ENCODE data around the gene GNB4. TPM values are rescaled to one million over a fixed set of nuclear protein-coding genes. Genes with fewer than 3 reads are reported as not detected.
A peak's percentile ranks its signal among the peaks of the same experiment; 100 is the strongest.

GNB4 gene
- total and polyA plus RNA-seq, 5 donors from 2014 or later = 0.10 to 2.1 (median 0.22) TPM

GRCh38 chr3:179452872-179453271 lies 1.6 kb upstream of the GNB4 start:
- Mint-ChIP-seq H3K27ac (no peak overlapping the region), H3K27me3 (peaks cover 70% of the 10 kb centered on the region), H3K36me3 (no peaks in the 10 kb centered on the region), H3K4me1 (peaks cover 14 to 25% (median 17%) of the 10 kb centered on the region in 4 donors), H3K4me3 (no peak overlapping the region), H3K9me3 (peaks cover 0 to 2% (median 0%) of the 10 kb centered on the region in 7 donors)
- no peaks in the 10 kb centered on the region for H3K9me3 ChIP-seq (ENCODE audit: control insufficient read depth in 2 of 2, low read length in 2 of 2)
- H3K27me3 ChIP-seq (ENCODE audit: control insufficient read depth, insufficient read depth, low read length) = peaks cover 37% of the 10 kb centered on the region
- ATAC-seq (ENCODE audit: low read depth in 2 of 2) = no peak
- DNase-seq = no peak
- H3K36me3 ChIP-seq (ENCODE audit: control insufficient read depth, insufficient read depth, low read length) = no peaks in the 10 kb centered on the region
- no peak overlapping the region for H3K4me3 ChIP-seq (ENCODE audit: low read depth, low read length)
- H3K4me1 ChIP-seq (ENCODE audit: control insufficient read depth, insufficient read depth, low read length, poor library complexity, severe bottlenecking) = peaks cover 9% of the 10 kb centered on the region
- H3K27ac ChIP-seq (ENCODE audit: insufficient read depth, low read length, poor library complexity, severe bottlenecking) = no peak overlapping the region

GRCh38 chr3:179452176-179452564 lies 900 bp upstream of the GNB4 start:
- Histone ChIP-seq H3K27ac (ENCODE audit: insufficient read depth, low read length, poor library complexity, severe bottlenecking) (no peak overlapping the region), H3K27me3 (ENCODE audit: control insufficient read depth, insufficient read depth, low read length) (peaks cover 38% of the 10 kb centered on the region), H3K4me1 (ENCODE audit: control insufficient read depth, insufficient read depth, low read length, poor library complexity, severe bottlenecking) (peaks cover 9% of the 10 kb centered on the region), H3K9me3 (ENCODE audit: control insufficient read depth in 2 of 2, low read length in 2 of 2) (no peaks in the 10 kb centered on the region), H3K4me3 (ENCODE audit: low read depth, low read length) (no peak overlapping the region), H3K36me3 (ENCODE audit: control insufficient read depth, insufficient read depth, low read length) (no peaks in the 10 kb centered on the region)
- no peak overlapping the region for H3K27ac Mint-ChIP-seq
- peaks cover 74% of the 10 kb centered on the region for H3K27me3 Mint-ChIP-seq
- peaks cover 14 to 25% (median 17%) of the 10 kb centered on the region in 4 donors for H3K4me1 Mint-ChIP-seq
- DNase-seq (no peak), ATAC-seq (ENCODE audit: low read depth in 2 of 2) (no peak)
- H3K4me3 Mint-ChIP-seq = peak overlapping the region; percentile 81 to 90 (median 84)
- no peaks in the 10 kb centered on the region for H3K36me3 Mint-ChIP-seq
- H3K9me3 Mint-ChIP-seq = peaks cover 0 to 2% (median 0%) of the 10 kb centered on the region in 7 donors

- ATAC-seq (ENCODE audit: low read depth in 2 of 2) (peak; percentile 22 to 34), DNase-seq (peak in 1 of 3 donors; percentile 5)
- no peak overlapping the region for H3K27ac ChIP-seq (ENCODE audit: insufficient read depth, low read length, poor library complexity, severe bottlenecking)
- Mint-ChIP-seq H3K4me3 (peak overlapping the region; percentile 76 to 93 (median 87)), H3K9me3 (peaks cover 0 to 2% (median 0%) of the 10 kb centered on the region in 7 donors), H3K27ac (no peak overlapping the region), H3K27me3 (peaks cover 78% of the 10 kb centered on the region), H3K4me1 (peaks cover 14 to 25% (median 17%) of the 10 kb centered on the region in 4 donors), H3K36me3 (no peaks in the 10 kb centered on the region)
- no peaks in the 10 kb centered on the region for H3K9me3 ChIP-seq (ENCODE audit: control insufficient read depth in 2 of 2, low read length in 2 of 2)
- H3K4me1 ChIP-seq (ENCODE audit: control insufficient read depth, insufficient read depth, low read length, poor library complexity, severe bottlenecking) = peaks cover 9% of the 10 kb centered on the region
- peaks cover 40% of the 10 kb centered on the region for H3K27me3 ChIP-seq (ENCODE audit: control insufficient read depth, insufficient read depth, low read length)
- H3K4me3 ChIP-seq (ENCODE audit: low read depth, low read length) = peak overlapping the region; percentile 38
- H3K36me3 ChIP-seq (ENCODE audit: control insufficient read depth, insufficient read depth, low read length) = no peaks in the 10 kb centered on the region
Observed at GRCh38 chr3:179450901-179451264, 387 bp downstream of the GNB4 start.

- H3K36me3 Mint-ChIP-seq = no peaks in the 10 kb centered on the region
- H3K9me3 Mint-ChIP-seq = peaks cover 0 to 2% (median 0%) of the 10 kb centered on the region in 7 donors
- H3K9me3 ChIP-seq (ENCODE audit: control insufficient read depth in 2 of 2, low read length in 2 of 2) = no peaks in the 10 kb centered on the region
- no peaks in the 10 kb centered on the region for H3K36me3 ChIP-seq (ENCODE audit: control insufficient read depth, insufficient read depth, low read length)
- H3K27ac Mint-ChIP-seq = peak overlapping the region in 1 of 3 donors; percentile 39
- H3K4me1 Mint-ChIP-seq = peaks cover 14 to 25% (median 17%) of the 10 kb centered on the region in 4 donors
- no peak overlapping the region for H3K27ac ChIP-seq (ENCODE audit: insufficient read depth, low read length, poor library complexity, severe bottlenecking)
- peaks cover 44% of the 10 kb centered on the region for H3K27me3 ChIP-seq (ENCODE audit: control insufficient read depth, insufficient read depth, low read length)
- H3K4me3 Mint-ChIP-seq = peak overlapping the region; percentile 76 to 93 (median 87)
- no peak for ATAC-seq (ENCODE audit: low read depth in 2 of 2)
- peaks cover 9% of the 10 kb centered on the region for H3K4me1 ChIP-seq (ENCODE audit: control insufficient read depth, insufficient read depth, low read length, poor library complexity, severe bottlenecking)
- H3K27me3 Mint-ChIP-seq = peaks cover 74% of the 10 kb centered on the region
- peak overlapping the region; percentile 38 for H3K4me3 ChIP-seq (ENCODE audit: low read depth, low read length)
- peak in 1 of 3 donors; percentile 11 for DNase-seq
Observed at GRCh38 chr3:179450261-179450701, 989 bp downstream of the GNB4 start.

- Histone ChIP-seq H3K27me3 (ENCODE audit: control insufficient read depth, insufficient read depth, low read length) (peaks cover 39% of the 10 kb centered on the region), H3K36me3 (ENCODE audit: control insufficient read depth, insufficient read depth, low read length) (no peaks in the 10 kb centered on the region), H3K27ac (ENCODE audit: insufficient read depth, low read length, poor library complexity, severe bottlenecking) (no peak overlapping the region), H3K4me3 (ENCODE audit: low read depth, low read length) (no peak overlapping the region), H3K4me1 (ENCODE audit: control insufficient read depth, insufficient read depth, low read length, poor library complexity, severe bottlenecking) (peaks cover 9% of the 10 kb centered on the region), H3K9me3 (ENCODE audit: control insufficient read depth in 2 of 2, low read length in 2 of 2) (no peaks in the 10 kb centered on the region)
- Mint-ChIP-seq H3K9me3 (peaks cover 0 to 2% (median 0%) of the 10 kb centered on the region in 7 donors), H3K27me3 (peaks cover 74% of the 10 kb centered on the region), H3K27ac (peak overlapping the region in 1 of 3 donors; percentile 17), H3K36me3 (no peaks in the 10 kb centered on the region), H3K4me3 (peak overlapping the region in 1 of 4 donors; percentile 76), H3K4me1 (peaks cover 14 to 25% (median 17%) of the 10 kb centered on the region in 4 donors)
- ATAC-seq (ENCODE audit: low read depth in 2 of 2) (no peak), DNase-seq (no peak)
Observed at GRCh38 chr3:179449636-179450035, 1.6 kb downstream of the GNB4 start.

GRCh38 chr3:179447251-179447650 lies 4.0 kb downstream of the GNB4 start:
- no peak for ATAC-seq (ENCODE audit: low read depth in 2 of 2)
- H3K27ac Mint-ChIP-seq = peak overlapping the region in 1 of 3 donors; percentile 83

DNA sequence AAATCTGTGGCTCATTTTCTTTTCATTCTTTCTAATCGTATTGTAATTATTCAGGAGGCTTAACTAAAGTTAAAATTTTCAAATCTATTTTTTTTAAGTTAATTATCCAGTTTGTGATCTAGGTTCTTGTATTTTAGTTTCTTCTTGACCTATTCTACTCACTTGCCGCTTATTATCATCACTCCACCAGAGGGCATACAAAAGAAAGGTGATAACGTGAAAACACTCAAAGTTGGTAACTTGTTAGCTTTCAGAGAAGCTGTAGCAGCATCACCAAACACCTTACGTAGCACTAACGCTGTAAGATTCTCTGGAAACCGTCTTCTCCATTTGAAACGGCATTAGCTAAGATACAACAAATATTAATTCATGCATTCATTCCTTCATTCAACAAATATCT lies 4.8 kb downstream of the GNB4 start:
- DNase-seq (peak in 1 of 3 donors; percentile 47), ATAC-seq (ENCODE audit: low read depth in 2 of 2) (no peak)
- Mint-ChIP-seq H3K27me3 (peaks cover 63% of the 10 kb centered on the region), H3K4me1 (peaks cover 10 to 19% (median 13%) of the 10 kb centered on the region in 4 donors), H3K4me3 (no peak overlapping the region), H3K36me3 (no peaks in the 10 kb centered on the region), H3K27ac (no peak overlapping the region), H3K9me3 (peaks cover 0 to 2% (median 0%) of the 10 kb centered on the region in 7 donors)
- Histone ChIP-seq H3K9me3 (ENCODE audit: control insufficient read depth in 2 of 2, low read length in 2 of 2) (no peaks in the 10 kb centered on the region), H3K4me3 (ENCODE audit: low read depth, low read length) (no peak overlapping the region), H3K27ac (ENCODE audit: insufficient read depth, low read length, poor library complexity, severe bottlenecking) (no peak overlapping the region), H3K4me1 (ENCODE audit: control insufficient read depth, insufficient read depth, low read length, poor library complexity, severe bottlenecking) (peaks cover 9% of the 10 kb centered on the region), H3K27me3 (ENCODE audit: control insufficient read depth, insufficient read depth, low read length) (peaks cover 34% of the 10 kb centered on the region), H3K36me3 (ENCODE audit: control insufficient read depth, insufficient read depth, low read length) (no peaks in the 10 kb centered on the region)

More at GRCh38 chr3:179447251-179447650, 4.0 kb downstream of the GNB4 start:
- H3K4me3 Mint-ChIP-seq = no peak overlapping the region
- no peaks in the 10 kb centered on the region for H3K36me3 Mint-ChIP-seq
- no peak overlapping the region for H3K27ac ChIP-seq (ENCODE audit: insufficient read depth, low read length, poor library complexity, severe bottlenecking)
- no peak overlapping the region for H3K4me3 ChIP-seq (ENCODE audit: low read depth, low read length)
- peaks cover 9% of the 10 kb centered on the region for H3K4me1 ChIP-seq (ENCODE audit: control insufficient read depth, insufficient read depth, low read length, poor library complexity, severe bottlenecking)
- H3K27me3 Mint-ChIP-seq = peaks cover 66% of the 10 kb centered on the region
- peaks cover 34% of the 10 kb centered on the region for H3K27me3 ChIP-seq (ENCODE audit: control insufficient read depth, insufficient read depth, low read length)
- peaks cover 14 to 25% (median 17%) of the 10 kb centered on the region in 4 donors for H3K4me1 Mint-ChIP-seq
- peaks cover 0 to 2% (median 0%) of the 10 kb centered on the region in 7 donors for H3K9me3 Mint-ChIP-seq
- no peaks in the 10 kb centered on the region for H3K9me3 ChIP-seq (ENCODE audit: control insufficient read depth in 2 of 2, low read length in 2 of 2)
- H3K36me3 ChIP-seq (ENCODE audit: control insufficient read depth, insufficient read depth, low read length) = no peaks in the 10 kb centered on the region
- DNase-seq = no peak

DNA sequence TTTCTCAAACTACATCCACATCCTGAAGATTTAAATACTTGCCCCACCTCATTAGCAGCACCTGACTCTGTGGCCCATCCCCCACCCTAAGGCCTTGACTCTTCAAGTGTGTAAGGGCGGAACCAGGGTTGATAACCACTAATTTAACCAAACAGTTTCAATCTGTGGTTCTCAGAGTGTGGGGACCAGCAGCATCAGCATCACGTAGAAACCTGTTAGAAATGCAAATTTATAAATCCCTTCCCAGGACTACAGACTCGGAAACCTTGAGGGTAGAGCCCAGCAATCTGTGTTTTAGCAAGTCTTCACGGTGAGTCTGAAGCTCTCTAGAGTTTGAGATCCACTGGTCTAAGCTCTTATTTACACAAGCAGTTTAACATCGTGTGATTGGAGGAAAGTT lies 12.4 kb downstream of the GNB4 start:
- peaks cover 8% of the 10 kb centered on the region for H3K27me3 Mint-ChIP-seq

More for the DNA sequence above, 12.4 kb downstream of the GNB4 start:
- H3K36me3 ChIP-seq (ENCODE audit: control insufficient read depth, insufficient read depth, low read length) = no peaks in the 10 kb centered on the region
- ATAC-seq (ENCODE audit: low read depth in 2 of 2) = peak in 1 of 2 donors; percentile 48
- no peaks in the 10 kb centered on the region for H3K9me3 ChIP-seq (ENCODE audit: control insufficient read depth in 2 of 2, low read length in 2 of 2)
- no peak overlapping the region for H3K27ac ChIP-seq (ENCODE audit: insufficient read depth, low read length, poor library complexity, severe bottlenecking)
- Mint-ChIP-seq H3K36me3 (no peaks in the 10 kb centered on the region), H3K27ac (peak overlapping the region in 1 of 3 donors; percentile 23), H3K4me1 (peaks cover 4 to 11% (median 7%) of the 10 kb centered on the region in 4 donors), H3K9me3 (peaks cover 0 to 3% (median 0%) of the 10 kb centered on the region in 7 donors), H3K4me3 (no peak overlapping the region)
- no peaks in the 10 kb centered on the region for H3K4me1 ChIP-seq (ENCODE audit: control insufficient read depth, insufficient read depth, low read length, poor library complexity, severe bottlenecking)
- H3K4me3 ChIP-seq (ENCODE audit: low read depth, low read length) = no peak overlapping the region
- no peaks in the 10 kb centered on the region for H3K27me3 ChIP-seq (ENCODE audit: control insufficient read depth, insufficient read depth, low read length)
- peak in 1 of 3 donors; percentile 83 for DNase-seq

Data from CD4-positive, CD25-positive, alpha-beta regulatory T cell (primary cell).